Sigmoid colon (tissue), 4 donors: ENCODE measurements around the gene SBDS.

Source experiments
- POLR2AphosphoS5 ChIP-seq, 4 donors: sonication (generic); formaldehyde crosslinking; IDR thresholded peaks; one replicate each; pipeline ENCODE4 v1.6.1; 2017; ENCODE audit warnings: antibody characterized with exemption in 4 of 4
- TF ChIP-seq, protein P1 (sequence below), 4 experiments: fragments of 450-650 bp in 3 of 4; fragments of 200-600 bp in 1 of 4; IDR thresholded peaks; one replicate each; pipeline ENCODE4 v1.5.1; 2016 to 2019; ENCODE audit warnings: antibody characterized with exemption in 4 of 4, mild to moderate bottlenecking in 3 of 4, moderate library complexity in 2 of 4

DNA sequence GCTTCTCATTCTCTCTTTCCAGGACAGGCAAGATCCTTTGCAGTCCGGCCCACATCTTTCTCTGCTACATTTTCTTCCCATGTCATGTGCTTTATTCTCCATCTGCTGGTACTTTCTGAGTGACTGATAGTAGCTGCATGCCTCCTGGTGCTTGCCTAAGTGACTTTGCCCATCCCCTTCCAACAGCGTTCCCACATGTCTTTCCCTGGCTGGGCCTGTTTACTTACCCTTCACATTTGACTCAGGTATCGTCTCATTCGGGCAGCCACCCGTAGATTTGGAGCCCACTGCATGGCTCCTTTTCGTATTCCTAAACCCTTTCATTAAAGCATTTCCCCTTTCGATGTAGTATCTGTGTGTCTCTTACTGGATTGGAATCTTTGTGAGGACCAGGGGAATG is 25.9 kb upstream of the SBDS start:
- TF ChIP-seq, protein P1, sequence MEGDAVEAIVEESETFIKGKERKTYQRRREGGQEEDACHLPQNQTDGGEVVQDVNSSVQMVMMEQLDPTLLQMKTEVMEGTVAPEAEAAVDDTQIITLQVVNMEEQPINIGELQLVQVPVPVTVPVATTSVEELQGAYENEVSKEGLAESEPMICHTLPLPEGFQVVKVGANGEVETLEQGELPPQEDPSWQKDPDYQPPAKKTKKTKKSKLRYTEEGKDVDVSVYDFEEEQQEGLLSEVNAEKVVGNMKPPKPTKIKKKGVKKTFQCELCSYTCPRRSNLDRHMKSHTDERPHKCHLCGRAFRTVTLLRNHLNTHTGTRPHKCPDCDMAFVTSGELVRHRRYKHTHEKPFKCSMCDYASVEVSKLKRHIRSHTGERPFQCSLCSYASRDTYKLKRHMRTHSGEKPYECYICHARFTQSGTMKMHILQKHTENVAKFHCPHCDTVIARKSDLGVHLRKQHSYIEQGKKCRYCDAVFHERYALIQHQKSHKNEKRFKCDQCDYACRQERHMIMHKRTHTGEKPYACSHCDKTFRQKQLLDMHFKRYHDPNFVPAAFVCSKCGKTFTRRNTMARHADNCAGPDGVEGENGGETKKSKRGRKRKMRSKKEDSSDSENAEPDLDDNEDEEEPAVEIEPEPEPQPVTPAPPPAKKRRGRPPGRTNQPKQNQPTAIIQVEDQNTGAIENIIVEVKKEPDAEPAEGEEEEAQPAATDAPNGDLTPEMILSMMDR (IDR thresholded peaks at IDR 0.05), result no peak
- TF ChIP-seq POLR2AphosphoS5 (IDR thresholded peaks at IDR 0.05), result no peak
